TTC549 (cell line): ENCODE measurements around the gene SLC25A33.

ENCODE experiments used
- FAIRE-seq: peaks from 2 replicates; lab custom pipeline; 2012; peaks lifted over from hg19 to GRCh38; lab: Jason Lieb, UNC

The SLC25A33 gene

GRCh38 chr1:9589144-9589718, 50.0 kb downstream of the SLC25A33 start:
- FAIRE-seq, result no peak

- no peak for FAIRE-seq
These were observed 50.5 kb downstream of the SLC25A33 start for GRCh38 chr1:9589719-9590157.

- FAIRE-seq, result no peak
These were observed 50.9 kb downstream of the SLC25A33 start for GRCh38 chr1:9590201-9590600.

- FAIRE-seq, result no peak
These were observed 51.8 kb downstream of the SLC25A33 start for GRCh38 chr1:9590945-9591668.

- FAIRE-seq, result no peak
These were observed 52.6 kb downstream of the SLC25A33 start for GRCh38 chr1:9591669-9592509.

GRCh38 chr1:9592510-9593075, 53.3 kb downstream of the SLC25A33 start:
- no peak for FAIRE-seq

GRCh38 chr1:9593147-9593491, 53.9 kb downstream of the SLC25A33 start:
- no peak for FAIRE-seq

- no peak for FAIRE-seq
These were observed 54.5 kb downstream of the SLC25A33 start for GRCh38 chr1:9593492-9594465.

GRCh38 chr1:9594471-9595155, 55.3 kb downstream of the SLC25A33 start:
- no peak for FAIRE-seq

GRCh38 chr1:9595156-9595967, 56.1 kb downstream of the SLC25A33 start:
- FAIRE-seq, result no peak

- no peak for FAIRE-seq
These were observed 56.7 kb downstream of the SLC25A33 start for GRCh38 chr1:9595968-9596340.

- FAIRE-seq, result no peak
These were observed 57.3 kb downstream of the SLC25A33 start for GRCh38 chr1:9596415-9597123.

GRCh38 chr1:9597361-9598315, 58.4 kb downstream of the SLC25A33 start:
- FAIRE-seq, result no peak

- FAIRE-seq, result no peak
These were observed 59.0 kb downstream of the SLC25A33 start for GRCh38 chr1:9598316-9598700.

- FAIRE-seq, result no peak
These were observed 60.5 kb downstream of the SLC25A33 start for GRCh38 chr1:9599741-9600140.

GRCh38 chr1:9600861-9601834, 61.9 kb downstream of the SLC25A33 start:
- FAIRE-seq, result no peak
